Duodenal mucosa (tissue), 2 donors: ENCODE measurements around the gene MYH8.

ENCODE experiments used
- H3K27ac ChIP-seq: one replicate; pipeline ENCODE4 v1.7.0; 2013; ENCODE audit warnings: low read depth, low read length
- H3K27me3 ChIP-seq, 2 donors: one replicate each; pipeline ENCODE4 v1.7.0; 2013; ENCODE audit warnings: low read length in 2 of 2, control low read depth in 1 of 2; ENCODE audit not compliant: insufficient read depth in 2 of 2, control insufficient read depth in 1 of 2
- H3K36me3 ChIP-seq, 2 donors: one replicate each; pipeline ENCODE4 v1.7.0; 2013; ENCODE audit warnings: low read length in 2 of 2, control low read depth in 1 of 2; ENCODE audit not compliant: insufficient read depth in 2 of 2, control insufficient read depth in 1 of 2
- H3K4me1 ChIP-seq, 2 donors: one replicate each; pipeline ENCODE4 v1.7.0; 2013; ENCODE audit warnings: low read length in 2 of 2, control low read depth in 1 of 2; ENCODE audit not compliant: insufficient read depth in 2 of 2, control insufficient read depth in 1 of 2
- H3K4me3 ChIP-seq, 2 donors: one replicate each; pipeline ENCODE4 v1.7.0; 2013; ENCODE audit warnings: low read length in 2 of 2, low read depth in 1 of 2
- H3K9ac ChIP-seq, 2 donors: one replicate each; pipeline ENCODE4 v1.7.0; 2013; ENCODE audit warnings: low read length in 2 of 2, low read depth in 1 of 2
- H3K9me3 ChIP-seq, 2 donors: one replicate each; pipeline ENCODE4 v1.7.0; 2013; ENCODE audit warnings: low read length in 2 of 2, control low read depth in 1 of 2; ENCODE audit not compliant: control insufficient read depth in 1 of 2

The MYH8 gene

DNA sequence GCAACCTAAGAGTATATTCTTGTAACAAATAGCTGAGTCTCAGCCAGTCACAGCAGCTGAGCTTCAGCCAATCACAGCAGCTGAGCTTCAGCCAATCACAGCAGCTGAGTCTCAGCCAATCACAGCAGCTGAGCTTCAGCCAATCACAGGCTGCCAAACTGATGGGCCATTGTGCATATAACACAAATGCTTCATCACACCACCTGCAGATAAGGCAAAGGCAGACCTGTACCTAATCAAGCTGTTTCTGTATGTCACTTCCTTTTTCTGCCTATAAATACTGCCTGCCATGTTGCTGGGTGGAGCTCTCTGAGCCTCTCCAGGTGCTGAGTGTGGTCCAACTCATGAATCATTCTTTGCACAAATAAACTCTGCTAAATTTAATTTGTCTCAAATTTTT, 68.9 kb downstream of the MYH8 start:
- no peak overlapping the region for H3K9ac ChIP-seq
- no peak overlapping the region for H3K4me3 ChIP-seq
- no peak overlapping the region for H3K27ac ChIP-seq
- H3K4me1 ChIP-seq: no peaks in the 10 kb centered on the region
- H3K9me3 ChIP-seq: no peaks in the 10 kb centered on the region
- H3K36me3 ChIP-seq: no peaks in the 10 kb centered on the region
- H3K27me3 ChIP-seq: no peaks in the 10 kb centered on the region

DNA sequence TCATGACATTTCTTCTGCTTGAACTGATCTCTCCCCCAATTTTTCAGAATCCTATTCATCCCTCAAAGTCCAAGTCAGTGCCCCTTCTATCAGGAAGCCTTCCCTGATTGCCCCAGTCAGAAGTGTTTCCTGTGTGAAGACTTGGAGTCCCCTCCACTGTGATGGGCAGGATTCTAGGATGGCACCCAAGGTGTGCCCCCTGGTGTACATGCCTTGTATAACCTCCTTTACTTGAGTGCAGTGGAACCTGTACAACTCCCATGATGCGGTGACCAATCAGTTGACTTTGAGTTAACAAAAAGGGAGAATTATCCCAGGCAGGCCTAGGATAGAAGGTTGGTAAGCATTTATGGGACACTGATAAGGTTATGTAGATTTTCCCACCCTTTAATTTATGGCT, 72.3 kb downstream of the MYH8 start:
- Histone ChIP-seq H3K9ac (no peak overlapping the region), H3K9me3 (no peaks in the 10 kb centered on the region), H3K36me3 (no peaks in the 10 kb centered on the region), H3K4me1 (no peaks in the 10 kb centered on the region), H3K27me3 (no peaks in the 10 kb centered on the region), H3K4me3 (no peak overlapping the region), H3K27ac (no peak overlapping the region)

DNA sequence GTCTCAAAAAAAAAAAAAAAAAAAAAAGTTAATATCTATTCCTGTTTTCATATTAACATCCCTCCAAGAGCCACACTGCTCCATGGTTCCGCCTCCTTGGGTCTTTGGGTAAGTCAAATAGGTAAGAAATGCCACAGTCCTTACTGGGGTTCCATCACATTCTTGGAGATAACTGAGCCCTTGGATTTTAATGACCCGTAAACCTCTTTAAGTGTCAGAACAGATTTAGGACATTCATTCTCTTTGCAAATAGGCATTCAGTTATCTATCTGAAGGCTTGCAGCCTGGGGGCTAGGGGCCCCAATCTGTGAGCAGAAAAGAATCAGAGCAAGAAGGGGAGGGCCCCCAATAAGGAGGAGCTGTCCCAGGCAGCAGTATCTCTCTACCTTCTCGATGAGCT, 76.9 kb downstream of the MYH8 start:
- Histone ChIP-seq H3K36me3 (no peaks in the 10 kb centered on the region), H3K4me1 (no peaks in the 10 kb centered on the region), H3K4me3 (no peak overlapping the region), H3K27ac (no peak overlapping the region), H3K9ac (no peak overlapping the region), H3K27me3 (no peaks in the 10 kb centered on the region), H3K9me3 (no peaks in the 10 kb centered on the region)
